NK-92 (cell line): ENCODE data around the gene SLC30A9.
A peak's percentile ranks its signal among the peaks of the same experiment; 100 is the strongest.

Source experiments
- DNase-seq: peaks from one replicate; lab custom pipeline; 2025; ENCODE audit not compliant: unreplicated experiment; lab: John Stamatoyannopoulos, UW

Gene SLC30A9

DNA sequence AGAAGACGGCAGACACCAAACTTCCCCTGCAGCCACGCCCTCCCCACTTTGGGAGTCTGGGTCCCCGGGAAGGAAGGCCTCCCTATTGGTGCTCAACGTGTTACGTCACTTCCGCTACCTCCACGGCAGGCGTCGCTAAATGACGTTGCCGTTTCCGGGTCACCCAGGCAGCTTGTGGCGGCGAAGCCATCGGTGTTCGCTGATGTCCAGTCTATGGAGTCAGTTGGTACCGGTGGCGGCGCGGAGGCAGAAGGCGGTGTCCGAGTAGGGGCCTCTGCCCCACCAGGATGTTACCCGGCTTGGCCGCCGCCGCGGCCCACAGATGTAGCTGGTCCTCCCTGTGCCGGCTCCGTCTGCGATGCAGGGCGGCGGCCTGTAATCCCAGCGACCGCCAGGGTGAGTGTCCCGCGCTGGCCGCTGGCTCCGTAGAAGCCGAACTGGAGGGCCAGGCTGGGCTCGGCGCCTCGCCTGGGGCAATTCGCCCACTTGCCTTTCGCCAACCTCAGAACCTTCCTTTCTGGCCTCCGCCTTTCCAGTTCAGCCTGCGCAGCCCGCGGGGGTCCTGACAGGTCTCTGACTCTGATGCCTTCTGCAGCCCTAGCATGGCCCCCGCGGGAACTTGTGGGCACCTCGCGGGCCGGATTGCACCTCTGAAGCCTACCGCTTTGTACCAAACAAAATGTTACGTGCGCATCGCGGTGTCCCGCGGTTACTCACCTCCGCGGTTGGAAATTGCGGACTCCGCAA lies at the start of gene SLC30A9:
SLC30A9 (plus strand) TSS at position 166 of the 747 bp plus-strand sequence; CDS start at position 288, 122 bp downstream.
- DNase-seq: peak; percentile 60

DNA sequence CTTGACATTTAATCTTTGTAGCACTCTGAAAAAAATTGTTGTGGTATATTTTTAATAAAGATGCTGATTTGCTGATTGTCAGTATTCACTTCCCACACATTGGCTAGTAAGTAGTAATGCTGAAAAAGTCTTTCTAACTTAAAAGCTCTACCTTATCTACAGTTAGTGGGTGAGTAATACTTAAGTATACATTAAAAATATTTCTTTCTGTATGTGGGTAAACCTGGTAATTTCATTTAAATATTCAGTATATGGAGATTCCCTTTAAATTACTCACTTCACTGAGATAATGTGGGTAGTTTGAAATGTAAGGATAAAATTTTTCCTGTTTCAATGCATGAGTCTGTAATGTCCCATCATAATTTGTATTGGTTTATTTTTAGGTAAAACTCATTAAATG lies 49.5 kb upstream of the SLC30A9 start:
- DNase-seq: no peak

DNA sequence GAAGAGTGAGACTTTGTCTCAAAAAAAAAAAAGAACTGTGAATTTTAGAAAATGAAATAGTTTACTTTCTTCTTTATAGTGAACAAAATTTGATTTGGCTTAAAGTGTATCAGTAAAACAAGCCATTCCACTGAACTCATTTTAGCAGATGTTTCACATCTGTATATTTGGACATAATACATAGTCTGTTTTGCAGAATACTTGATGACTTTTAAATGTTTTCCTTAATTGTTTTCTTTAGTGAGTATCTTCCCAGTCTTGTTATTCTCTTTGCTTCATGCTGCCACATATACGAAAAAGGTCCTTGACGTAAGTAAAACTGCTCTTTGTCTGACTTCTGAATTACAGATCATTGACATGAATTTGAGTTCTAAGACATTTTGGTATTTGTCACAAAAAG lies 46.8 kb upstream of the SLC30A9 start:
- DNase-seq: no peak

DNA sequence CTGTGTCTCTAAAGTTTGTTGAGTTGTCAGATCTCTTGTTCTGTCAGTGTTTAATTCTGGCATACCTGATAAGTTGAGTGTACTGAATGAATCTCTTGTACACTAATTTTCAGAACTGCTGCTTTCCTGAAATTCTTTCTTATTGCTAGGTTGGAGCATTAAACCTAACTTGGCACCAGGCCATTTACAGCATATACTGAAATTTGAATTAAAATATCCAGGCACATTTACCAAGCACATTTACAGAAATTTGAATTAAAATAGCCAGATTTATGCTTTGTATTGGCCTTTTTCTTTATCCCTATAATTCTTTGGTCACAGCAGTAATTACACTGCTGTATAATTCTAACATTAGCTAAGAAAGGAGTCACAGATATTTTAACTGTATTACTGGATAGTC lies 46.2 kb upstream of the SLC30A9 start:
- no peak for DNase-seq

DNA sequence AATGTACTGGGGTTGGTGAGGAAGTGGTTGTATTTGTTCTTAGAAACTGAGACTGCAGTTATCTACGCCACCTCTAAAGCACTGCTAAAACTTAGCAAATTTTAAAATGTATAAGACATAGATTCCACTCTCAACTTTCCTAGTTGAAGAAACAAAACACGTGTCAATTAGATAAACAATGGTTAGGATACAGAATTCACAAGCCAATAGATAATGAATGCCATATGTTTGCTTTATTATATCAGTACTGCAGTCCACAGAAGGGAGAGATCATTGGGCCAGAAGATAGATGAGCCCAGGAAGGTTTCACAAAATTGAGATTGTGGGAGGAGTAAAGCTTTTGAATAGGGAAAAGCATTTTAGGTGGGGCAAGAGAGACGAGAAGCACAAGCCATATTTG lies 40.8 kb upstream of the SLC30A9 start:
- no peak for DNase-seq

DNA sequence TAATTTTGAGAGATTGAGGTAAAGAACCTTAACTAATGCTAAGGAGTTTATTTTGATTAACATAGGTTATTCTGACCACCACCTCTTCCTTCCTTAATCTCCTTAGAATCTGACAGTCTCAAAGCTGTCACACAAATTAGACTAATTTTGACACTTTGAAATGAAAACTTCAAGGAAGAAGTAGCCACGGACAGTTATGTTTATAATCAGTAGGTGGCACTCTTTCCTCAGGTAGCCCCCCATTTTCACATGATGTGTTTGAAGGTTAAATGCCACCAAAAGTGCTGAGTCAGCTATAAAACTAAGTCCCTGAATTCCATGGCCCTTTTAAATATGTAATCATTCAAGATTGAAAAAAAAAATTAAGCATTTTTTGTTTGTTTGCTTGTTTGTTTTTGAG lies 32.7 kb upstream of the SLC30A9 start:
- no peak for DNase-seq

DNA sequence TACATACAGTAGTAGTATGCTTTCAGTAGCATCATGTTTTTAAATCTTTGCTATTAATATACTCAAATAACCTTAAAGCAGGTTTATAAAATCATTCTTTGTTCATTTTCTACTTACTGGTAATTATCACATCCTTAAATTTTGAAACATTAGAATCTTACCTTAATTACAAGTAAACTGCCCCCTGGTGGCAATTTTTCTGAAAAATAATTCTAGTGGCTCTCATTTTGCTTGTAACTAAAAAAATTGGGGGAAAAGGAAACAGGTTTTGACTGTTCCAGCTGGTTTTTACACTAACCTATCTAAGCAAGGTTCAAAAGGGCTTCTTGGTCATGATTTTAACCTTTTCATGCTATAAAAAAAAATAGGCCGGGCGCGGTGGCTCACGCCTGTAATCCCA lies 27.2 kb upstream of the SLC30A9 start:
- no peak for DNase-seq

DNA sequence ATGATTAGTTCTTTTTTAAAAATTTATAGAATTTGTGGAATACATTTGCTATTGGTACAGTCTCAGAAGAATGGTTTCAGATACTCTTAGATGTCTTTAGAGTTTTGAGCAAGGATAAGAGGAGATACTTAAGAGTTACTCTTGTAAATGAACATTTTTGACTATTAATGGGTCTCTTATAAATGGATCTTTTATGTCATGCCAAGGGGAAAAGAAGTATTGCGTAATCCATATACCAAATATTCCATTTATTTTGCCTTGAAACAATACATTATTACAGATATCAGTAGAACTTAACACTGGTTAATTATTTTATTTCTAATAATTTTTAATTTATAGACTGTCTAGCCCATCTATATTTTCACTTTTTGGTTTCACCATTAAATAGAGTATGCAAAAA lies 25.9 kb upstream of the SLC30A9 start:
- no peak for DNase-seq

DNA sequence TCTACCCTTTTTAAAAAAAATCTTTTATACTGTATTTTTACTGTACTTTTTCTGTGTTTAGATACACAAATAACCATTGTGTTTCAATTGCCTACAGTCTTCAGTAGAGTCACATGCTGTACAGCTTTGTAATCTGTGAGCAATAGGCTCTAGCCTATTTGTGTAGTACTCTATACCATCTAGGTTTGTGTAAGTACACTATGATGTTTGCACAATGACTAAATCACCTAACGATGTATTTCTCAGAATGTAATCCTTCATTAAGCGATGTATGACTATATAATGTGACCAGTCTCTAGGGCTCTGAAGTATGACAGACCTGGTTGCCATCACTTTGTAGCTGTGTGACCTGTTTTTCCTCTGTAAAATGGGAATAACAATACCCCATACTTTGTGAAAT lies 22.9 kb upstream of the SLC30A9 start:
- no peak for DNase-seq

DNA sequence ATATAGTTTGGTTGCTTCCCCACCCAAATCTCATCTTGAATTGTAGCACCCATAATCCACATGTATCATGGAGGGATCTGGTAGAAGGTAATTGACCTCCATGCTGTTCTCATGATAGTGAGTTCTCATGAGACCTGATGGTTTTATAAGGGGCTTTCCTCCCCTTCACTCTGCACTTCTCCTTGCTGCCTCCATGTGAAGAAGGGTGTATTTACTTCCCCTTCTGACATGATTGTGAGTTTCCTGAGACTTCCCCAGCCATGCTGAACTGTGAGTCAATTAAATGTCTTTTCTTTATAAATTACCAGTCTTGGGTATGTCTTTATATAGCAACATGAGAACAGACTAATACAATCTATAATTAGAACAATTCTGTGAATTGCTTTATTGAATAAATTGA lies 20.7 kb upstream of the SLC30A9 start:
- DNase-seq: no peak

DNA sequence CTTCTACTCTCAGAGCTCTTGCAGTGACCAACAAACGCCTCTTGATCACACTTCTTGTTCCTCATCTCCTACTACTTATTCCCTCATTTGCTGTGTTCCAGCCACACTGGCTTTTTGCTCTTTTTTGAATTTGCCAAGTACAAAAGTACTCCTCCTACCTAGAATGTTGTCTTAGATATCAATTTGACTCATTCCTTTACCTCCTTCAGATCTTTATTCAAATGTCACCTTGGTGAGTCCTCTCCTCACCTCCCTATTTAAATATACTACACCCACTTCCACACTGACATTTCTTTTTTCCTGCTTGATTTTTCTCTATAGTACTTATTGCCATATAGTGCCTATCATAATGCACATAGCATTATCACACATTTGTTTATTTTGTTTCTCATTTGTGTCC lies 15.0 kb upstream of the SLC30A9 start:
- no peak for DNase-seq

DNA sequence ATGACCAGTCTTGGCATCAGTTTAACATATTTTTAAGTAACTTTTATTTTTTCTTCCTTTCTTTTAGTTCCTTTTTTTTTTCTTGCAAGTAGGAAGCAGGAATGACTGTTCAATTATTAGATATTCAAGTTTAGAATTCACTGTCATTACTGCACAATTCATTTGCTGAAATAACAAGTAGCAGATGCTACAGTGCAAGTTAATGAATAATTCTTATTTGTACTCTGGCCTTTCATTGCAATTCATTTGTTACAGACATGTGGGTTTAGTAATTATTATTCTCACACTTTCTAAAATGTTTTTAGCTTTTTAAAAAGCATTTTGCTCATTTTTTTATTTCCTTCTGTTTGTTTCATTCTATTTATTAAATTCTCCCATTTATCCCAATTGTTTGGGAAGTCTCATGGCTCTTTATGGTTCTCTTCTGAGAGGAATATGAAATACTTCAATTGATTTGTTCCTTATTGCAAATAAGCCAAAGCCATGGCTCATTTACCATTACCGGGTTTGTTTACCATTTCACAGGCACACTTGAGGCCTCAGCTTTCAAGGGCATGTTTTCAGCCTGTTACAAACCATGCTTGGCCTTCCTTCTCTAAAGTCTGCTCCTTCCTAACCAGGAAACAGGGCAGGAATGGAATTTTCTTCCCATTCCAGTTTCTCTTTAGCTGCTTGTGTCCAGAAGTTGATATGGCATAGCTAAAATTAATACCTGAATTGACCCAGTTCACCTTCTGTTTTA lies 13.4 kb upstream of the SLC30A9 start:
- no peak for DNase-seq

DNA sequence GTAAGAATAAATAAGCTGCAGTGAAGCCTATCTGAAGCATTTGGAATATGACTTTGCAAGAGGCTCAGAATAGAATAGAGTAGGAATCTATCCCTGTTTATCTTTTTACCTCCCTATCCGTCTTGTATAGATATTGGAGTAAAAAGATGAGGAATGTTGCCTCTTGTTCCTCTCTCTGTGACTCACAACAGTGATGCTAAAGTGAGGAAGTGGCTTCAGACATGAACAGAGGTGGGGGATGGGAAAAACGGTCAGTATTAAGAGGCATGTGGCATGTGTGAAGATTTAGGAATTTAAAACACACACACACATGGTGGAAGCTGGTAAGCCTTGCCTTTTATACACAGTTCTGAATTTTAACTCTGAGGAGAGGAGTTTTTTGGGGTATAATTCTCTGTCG lies 12.6 kb upstream of the SLC30A9 start:
- no peak for DNase-seq

DNA sequence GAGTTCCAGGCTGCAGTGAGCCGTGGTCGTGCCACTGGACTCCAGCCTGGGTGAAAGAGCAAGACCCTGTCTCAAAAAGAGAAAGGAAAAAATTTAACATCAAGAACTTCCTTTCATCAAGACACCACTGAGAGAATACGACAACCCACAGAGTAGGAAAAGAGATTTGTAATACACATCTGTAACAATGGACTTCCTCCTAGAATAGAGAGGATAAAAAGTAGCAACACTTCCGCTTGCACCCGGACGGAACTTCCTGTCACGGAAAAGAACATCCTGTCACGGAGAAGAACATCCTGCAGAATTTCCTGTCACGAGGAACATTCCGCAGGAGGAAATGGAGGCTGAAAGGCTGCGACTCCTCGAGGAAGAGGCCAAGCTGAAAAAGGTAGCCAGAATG lies 8.9 kb upstream of the SLC30A9 start, which contains the start of gene DCAF4L1:
DCAF4L1 (plus strand) TSS at position 301 of the 400 bp plus-strand sequence; CDS start at position 338, 37 bp downstream.
- DNase-seq: no peak

DNA sequence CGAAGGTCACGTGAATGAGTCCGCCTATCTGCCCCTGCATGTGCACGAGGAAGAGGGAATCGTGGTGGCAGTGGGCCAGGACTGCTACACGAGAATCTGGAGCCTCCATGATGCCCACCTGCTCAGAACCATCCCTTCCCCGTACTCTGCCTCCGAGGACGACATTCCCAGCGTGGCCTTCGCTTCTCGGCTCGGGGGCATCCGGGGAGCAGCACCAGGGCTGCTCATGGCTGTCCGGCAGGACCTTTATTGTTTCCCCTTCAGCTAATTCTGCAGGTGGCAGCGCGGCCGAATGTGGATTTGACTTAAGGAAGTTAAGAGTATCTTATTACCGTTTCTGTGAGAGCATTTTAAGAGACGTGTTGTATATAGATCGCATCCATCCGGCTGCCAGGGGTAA lies 7.6 kb upstream of the SLC30A9 start:
- DNase-seq: no peak

DNA sequence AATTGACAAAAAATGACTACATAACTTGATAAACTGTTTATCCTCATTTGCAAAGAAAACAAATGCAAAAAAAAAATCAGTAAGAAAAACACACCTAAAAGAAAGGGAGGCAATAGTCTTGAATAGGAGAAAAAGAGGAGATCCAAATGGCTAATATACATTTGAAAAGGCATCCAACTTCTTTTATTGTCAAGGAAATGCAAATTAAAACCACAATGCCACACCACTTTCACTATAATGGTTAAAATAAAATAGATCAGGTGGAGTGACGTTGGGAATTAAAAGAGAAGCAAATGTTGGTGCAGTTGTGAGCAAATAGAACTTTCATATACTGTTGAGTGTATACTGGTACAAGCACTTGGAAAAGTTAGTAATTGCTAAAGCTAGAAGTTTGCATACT lies 5.2 kb upstream of the SLC30A9 start:
- no peak for DNase-seq

DNA sequence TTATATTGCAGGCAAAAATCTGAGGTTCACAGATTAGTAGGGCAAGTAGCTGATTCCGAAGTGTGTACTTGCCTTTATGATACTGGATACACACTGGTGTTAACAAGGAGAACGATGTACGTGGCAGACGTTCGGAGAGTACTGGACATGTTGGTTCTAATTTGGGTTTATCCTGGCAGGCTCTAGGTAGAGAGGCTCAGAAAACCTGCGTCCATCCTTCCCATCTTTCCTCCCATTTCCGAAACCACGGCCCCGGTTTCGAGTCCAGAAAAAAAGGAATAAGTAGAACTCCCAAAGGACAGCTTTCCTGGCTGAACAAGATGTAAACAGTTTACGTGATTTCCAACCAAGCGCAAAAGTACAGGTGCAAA lies 351 bp upstream of the SLC30A9 start:
- no peak for DNase-seq

DNA sequence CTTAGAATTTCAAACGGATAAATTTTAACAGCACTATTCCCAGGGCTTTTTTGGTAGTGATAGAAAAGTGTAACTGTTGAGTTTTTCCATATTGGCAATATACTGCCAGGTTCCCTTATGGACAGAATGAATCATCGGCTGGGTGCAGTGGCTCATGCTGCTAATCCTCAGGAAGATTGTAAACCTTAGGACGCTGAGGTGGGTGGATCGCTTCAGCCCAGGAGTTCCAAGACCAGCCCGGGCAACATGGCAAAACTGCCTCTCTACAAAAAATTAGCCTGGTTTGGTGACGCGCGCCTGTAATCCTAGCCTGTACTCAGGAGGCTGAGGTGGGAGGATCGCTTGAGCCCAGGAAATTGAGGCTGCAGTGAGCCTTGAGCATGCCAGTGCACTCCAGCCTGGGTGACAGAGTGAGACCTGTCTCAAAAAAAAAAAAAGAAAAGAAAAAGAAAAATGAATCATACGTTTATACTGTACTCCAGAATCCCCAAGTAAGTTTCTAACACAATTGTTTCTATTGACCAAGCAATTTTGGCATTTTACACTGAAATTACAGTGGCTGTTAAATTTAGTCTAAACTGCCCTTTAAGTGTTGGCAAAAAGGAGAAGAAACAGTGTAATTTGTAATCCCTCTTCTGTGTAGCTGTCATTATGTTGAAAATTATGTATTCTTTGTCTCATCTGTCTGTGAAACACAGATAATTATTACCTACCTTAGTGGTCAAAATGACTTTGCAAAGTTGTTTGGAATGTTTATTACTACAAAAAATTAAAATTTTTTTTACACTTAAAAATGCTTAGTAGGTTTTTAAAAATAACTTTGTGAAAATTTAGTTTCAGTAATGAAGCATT lies 1.8 kb downstream of the SLC30A9 start:
- DNase-seq: no peak

DNA sequence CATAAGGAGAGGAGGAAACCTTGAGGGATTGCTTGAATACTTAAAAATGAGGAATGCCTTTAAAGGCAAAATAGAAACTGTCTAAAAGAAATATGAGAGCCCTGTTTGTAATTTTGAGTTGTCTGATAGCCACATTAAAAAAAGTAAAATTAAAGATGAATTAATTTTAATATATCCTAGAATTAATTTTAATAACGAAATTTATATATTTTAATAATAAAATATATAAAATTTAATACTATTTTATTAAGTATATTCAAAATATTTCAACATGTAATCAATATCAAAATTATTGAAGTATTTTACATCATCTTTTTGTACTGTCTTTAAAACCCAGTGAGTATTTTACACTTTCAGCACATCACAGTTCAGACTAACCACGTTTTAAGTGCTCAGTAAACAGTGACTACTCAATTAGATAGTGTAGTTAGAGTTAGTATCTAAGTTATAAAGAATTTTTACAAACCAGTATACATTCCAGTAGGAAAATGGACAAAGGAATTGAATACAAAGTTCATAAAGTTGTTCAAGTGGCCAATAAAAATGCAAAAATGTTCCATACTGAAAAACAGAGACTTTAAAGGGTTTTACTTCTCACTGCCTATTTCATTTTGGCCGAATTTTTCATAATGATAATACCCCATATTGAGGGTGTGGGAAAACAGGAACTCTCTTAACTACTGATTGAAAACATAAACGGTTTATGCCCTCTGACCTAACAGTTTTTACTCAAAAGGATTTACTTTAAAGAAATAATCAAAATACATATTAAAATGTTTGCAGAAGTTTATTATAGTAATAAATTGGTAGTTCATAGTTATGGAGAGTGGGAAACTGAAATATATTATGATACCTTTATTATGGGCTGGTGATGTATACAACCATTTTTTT lies 2.9 kb downstream of the SLC30A9 start:
- no peak for DNase-seq

DNA sequence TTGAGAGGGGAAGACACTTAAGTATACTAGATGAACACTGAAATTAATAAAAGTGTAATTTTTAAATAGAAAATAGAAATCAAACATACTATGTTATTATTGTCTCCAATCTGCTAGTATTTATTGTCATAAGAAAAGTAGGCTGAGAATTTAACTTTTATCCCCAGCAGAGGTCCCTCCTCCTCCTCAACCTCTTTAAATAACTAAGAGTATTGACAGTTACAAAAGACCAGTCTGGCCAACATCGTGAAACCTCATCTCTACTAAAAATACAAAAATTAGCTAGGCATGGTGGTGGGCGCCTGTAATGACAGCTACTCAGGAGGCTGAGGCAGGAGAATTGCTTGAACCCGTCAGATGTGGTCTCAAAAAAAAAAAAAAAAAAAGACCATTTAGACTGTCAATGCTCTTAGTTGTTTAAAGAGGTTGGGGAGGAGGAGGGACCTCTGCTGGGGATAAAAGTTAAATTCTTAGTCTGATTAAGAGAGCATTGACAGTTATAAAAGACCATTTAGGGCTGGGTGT lies 4.2 kb downstream of the SLC30A9 start:
- no peak for DNase-seq
